NCI-H2227 (cell line): Measurements from ENCODE around the gene METTL27.
"Not testable (repeated sequence)": the region's sequence is repeated elsewhere in the genome, so short reads cannot be mapped to it uniquely, and the experiment has no call there.

Experiments used
- DNase-seq: peaks from one replicate; lab custom pipeline; 2025; ENCODE audit not compliant: unreplicated experiment; lab: John Stamatoyannopoulos, UW

Gene METTL27

GRCh38 chr7:73839290-73839689 lies 3.0 kb downstream of the METTL27 start:
- DNase-seq = no peak

- DNase-seq = no peak
Observed at GRCh38 chr7:73838642-73839041, 3.7 kb downstream of the METTL27 start.

GRCh38 chr7:73837167-73837566 lies 5.1 kb downstream of the METTL27 start:
- DNase-seq = not testable (repeated sequence)

GRCh38 chr7:73834626-73835191 lies 7.6 kb downstream of the METTL27 start:
- no peak for DNase-seq

GRCh38 chr7:73833251-73833919 lies 8.9 kb downstream of the METTL27 start:
- DNase-seq = no peak

GRCh38 chr7:73832806-73833205 lies 9.5 kb downstream of the METTL27 start:
- no peak for DNase-seq

GRCh38 chr7:73831834-73832651 lies 10.3 kb downstream of the METTL27 start:
- no peak for DNase-seq

GRCh38 chr7:73831584-73831833 lies 10.8 kb downstream of the METTL27 start:
- DNase-seq = no peak

- no peak for DNase-seq
Observed at GRCh38 chr7:73830681-73831583, 11.4 kb downstream of the METTL27 start, which contains the start of gene CLDN4. CLDN4 (plus strand) TSS chr7:73830996; CDS start chr7:73831202, 206 bp downstream.

- DNase-seq = no peak
Observed at GRCh38 chr7:73829921-73830680, 12.2 kb downstream of the METTL27 start.

GRCh38 chr7:73829505-73829904 lies 12.8 kb downstream of the METTL27 start:
- DNase-seq = no peak

- DNase-seq = no peak
Observed at GRCh38 chr7:73828972-73829371, 13.3 kb downstream of the METTL27 start.

GRCh38 chr7:73828107-73828803 lies 14.1 kb downstream of the METTL27 start:
- DNase-seq = peak; percentile 78

GRCh38 chr7:73827567-73828106 lies 14.7 kb downstream of the METTL27 start:
- DNase-seq = peak; percentile 85

GRCh38 chr7:73824986-73825385 lies 17.3 kb downstream of the METTL27 start:
- DNase-seq = no peak

- DNase-seq = no peak
Observed at GRCh38 chr7:73823873-73824592, 18.3 kb downstream of the METTL27 start.

- DNase-seq = no peak
Observed at GRCh38 chr7:73823257-73823656, 19.1 kb downstream of the METTL27 start.

- DNase-seq = peak; percentile 64
Observed at GRCh38 chr7:73822319-73823173, 19.8 kb downstream of the METTL27 start.
